ENCODE results near the gene MEOX1.

GRCh38 chr17:43674394-43674793 is 12.7 kb upstream of the MEOX1 start:
- TF ChIP-seq CTCF (IDR thresholded peaks at IDR 0.05) = no peak
- TF ChIP-seq USF1 (CRISPR knock-in tag; IDR thresholded peaks at IDR 0.05) = no peak
- TF ChIP-seq ATF2 (CRISPR knock-in tag; IDR thresholded peaks at IDR 0.05; ENCODE audit: borderline replicate concordance, low read depth) = no peak
- no peak for TF ChIP-seq ATF6 (CRISPR knock-in tag; IDR thresholded peaks at IDR 0.05)
